ENCODE data around the gene PFDN1.

GRCh38 chr5:140292212-140293036 is 10.5 kb downstream of the PFDN1 start:
- TF ChIP-seq POLR2A (IDR thresholded peaks at IDR 0.05) (no peak), CTCF (IDR thresholded peaks at IDR 0.05) (no peak)
